Caco-2 (cell line): Measurements from ENCODE around the gene DUSP3. TPM values are rescaled to one million over a fixed set of nuclear protein-coding genes. Genes with fewer than 3 reads are reported as not detected.

Experiments used
- BruUV-seq: library from RNA; stranded (reverse); fragments of 400-500 nt; replicated peaks from 2 replicates; lab custom pipeline; 2021; lab: Mats Ljungman, UMichigan
- CTCF ChIA-PET: fragments of 300-600 bp; sonication (Branson Sonifier 250); formaldehyde crosslinking; loops from one replicate; lab custom pipeline; 2022; ENCODE audit warnings: antibody characterized with exemption; lab: Charles Lee
- POLR2A ChIA-PET: fragments of 300-600 bp; sonication (Branson Sonifier 250); formaldehyde crosslinking; loops from one replicate; lab custom pipeline; 2022; ENCODE audit warnings: antibody characterized with exemption; lab: Charles Lee
- DNase-seq, 2 experiments: peaks; one replicate each; pipeline versions ENCODE4 v3.0.0 to v3.0.0-alpha.2; 2020 to 2022
- H3K27me3 ChIP-seq: replicated peaks from 2 replicates; pipeline ENCODE4 v1.6.0; 2011; ENCODE audit warnings: low read length; ENCODE audit not compliant: control insufficient read depth, insufficient read depth
- H3K36me3 ChIP-seq: 2 replicates; pipeline ENCODE4 v1.5.1; 2011; ENCODE audit warnings: low read length; ENCODE audit not compliant: control insufficient read depth, insufficient read depth
- H3K4me1 ChIP-seq: fragments of 250-450 bp; sonication (Bioruptor Pico); 2 replicates; pipeline ENCODE4 v1.5.1; 2020; ENCODE audit warnings: mild to moderate bottlenecking
- H3K4me3 ChIP-seq: 2 replicates; pipeline ENCODE4 v1.5.1; 2011; ENCODE audit warnings: low read depth, mild to moderate bottlenecking, control low read depth, low read length
- H3K9me3 ChIP-seq: fragments of 250-450 bp; sonication (Bioruptor Pico); 2 replicates; pipeline ENCODE4 v1.5.1; 2020; ENCODE audit warnings: mild to moderate bottlenecking, moderate library complexity
- H3K27ac Mint-ChIP-seq: one replicate; pipeline ENCODE4 v1.8.0; 2022; ENCODE audit warnings: mixed read lengths; ENCODE audit not compliant: unreplicated experiment
- H3K27me3 Mint-ChIP-seq: one replicate; pipeline ENCODE4 v1.8.0; 2022; ENCODE audit warnings: mixed read lengths; ENCODE audit not compliant: insufficient read depth, unreplicated experiment
- H3K36me3 Mint-ChIP-seq: one replicate; pipeline ENCODE4 v1.8.0; 2022; ENCODE audit warnings: mild to moderate bottlenecking, mixed read lengths; ENCODE audit not compliant: insufficient read depth, unreplicated experiment
- H3K4me1 Mint-ChIP-seq: one replicate; pipeline ENCODE4 v1.8.0; 2022; ENCODE audit warnings: low read depth, mixed read lengths; ENCODE audit not compliant: unreplicated experiment
- H3K4me3 Mint-ChIP-seq: one replicate; pipeline ENCODE4 v1.8.0; 2022; ENCODE audit warnings: mild to moderate bottlenecking, moderate library complexity, mixed read lengths; ENCODE audit not compliant: unreplicated experiment
- H3K9me3 Mint-ChIP-seq: one replicate; pipeline ENCODE4 v1.8.0; 2022; ENCODE audit warnings: mixed read lengths; ENCODE audit not compliant: unreplicated experiment
- CTCF ChIP-seq, 2 experiments: fragments of 200-600 bp in 1 of 2; IDR thresholded peaks; 1 replicate in 1 of 2; 2 replicates in 1 of 2; pipeline versions ENCODE4 v1.5.1 to v1.8.0; 2011 to 2022; ENCODE audit warnings: antibody characterized with exemption in 1 of 2, control low read depth in 1 of 2, inconsistent platforms in 1 of 2, low read depth in 1 of 2, low read length in 1 of 2, mild to moderate bottlenecking in 1 of 2, moderate library complexity in 1 of 2; ENCODE audit not compliant: insufficient read depth in 1 of 2, severe bottlenecking in 1 of 2, unreplicated experiment in 1 of 2
- intact Hi-C: fragments of 100-400 bp; cut with micrococcal nuclease; formaldehyde crosslinking; loops from one replicate; pipeline ENCODE4 v1.10.0; 2022; ENCODE audit not compliant: unreplicated experiment
- total RNA-seq: library from RNA; stranded (reverse); gene quantifications from 2 replicates; pipeline ENCODE4 v1.2.3, GENCODE V29; 2022

Gene DUSP3
- total RNA-seq, 1 experiment from 2014 or later: 86.3 TPM

GRCh38 chr17:43810823-43811222 is 32.0 kb upstream of the DUSP3 start:
- Histone ChIP-seq H3K36me3 (no peaks in the 10 kb centered on the region), H3K4me1 (peaks cover 6% of the 10 kb centered on the region; the same call in 1 of the 2 replicates), H3K4me3 (no peak overlapping the region), H3K27me3 (no peaks in the 10 kb centered on the region), H3K9me3 (no peaks in the 10 kb centered on the region)
- POLR2A ChIA-PET: no interaction called here
- no peak for DNase-seq
- Mint-ChIP-seq H3K4me3 (no peak overlapping the region), H3K27ac (no peak overlapping the region), H3K36me3 (no peaks in the 10 kb centered on the region), H3K27me3 (no peaks in the 10 kb centered on the region), H3K4me1 (peaks cover 8% of the 10 kb centered on the region), H3K9me3 (no peaks in the 10 kb centered on the region)
- intact Hi-C loops: no loop called here
- no TSS peak for BruUV-seq
- CTCF ChIA-PET: no interaction called here
- TF ChIP-seq CTCF (IDR thresholded peaks at IDR 0.05; ENCODE audit: insufficient read depth in 1 of 2, low read depth in 1 of 2, low read length in 1 of 2, severe bottlenecking in 1 of 2, unreplicated experiment in 1 of 2): no peak

- Histone ChIP-seq H3K9me3 (no peaks in the 10 kb centered on the region), H3K4me3 (no peak overlapping the region), H3K27me3 (no peaks in the 10 kb centered on the region), H3K4me1 (peaks cover 6% of the 10 kb centered on the region; the same call in 1 of the 2 replicates), H3K36me3 (no peaks in the 10 kb centered on the region)
- Mint-ChIP-seq H3K4me1 (peaks cover 8% of the 10 kb centered on the region), H3K36me3 (no peaks in the 10 kb centered on the region), H3K27me3 (no peaks in the 10 kb centered on the region), H3K27ac (peak overlapping the region; percentile 35), H3K9me3 (no peaks in the 10 kb centered on the region), H3K4me3 (no peak overlapping the region)
- no peak for TF ChIP-seq CTCF (IDR thresholded peaks at IDR 0.05; ENCODE audit: insufficient read depth in 1 of 2, low read depth in 1 of 2, low read length in 1 of 2, severe bottlenecking in 1 of 2, unreplicated experiment in 1 of 2)
- no peak for DNase-seq
- BruUV-seq: no TSS peak
- ChIA-PET POLR2A (no interaction called here), CTCF (no interaction called here)
- intact Hi-C loops: no loop called here
Observed at GRCh38 chr17:43810226-43810715, 31.5 kb upstream of the DUSP3 start.

GRCh38 chr17:43809121-43809520 is 30.3 kb upstream of the DUSP3 start:
- intact Hi-C loops: no loop called here
- no peaks in the 10 kb centered on the region for H3K4me1 ChIP-seq
- no peaks in the 10 kb centered on the region for H3K36me3 ChIP-seq
- no peaks in the 10 kb centered on the region for H3K9me3 ChIP-seq
- CTCF ChIA-PET: no interaction called here
- H3K27me3 ChIP-seq: no peaks in the 10 kb centered on the region
- no peaks in the 10 kb centered on the region for H3K27me3 Mint-ChIP-seq
- H3K36me3 Mint-ChIP-seq: no peaks in the 10 kb centered on the region
- POLR2A ChIA-PET: interaction anchor here (0.7 kb wide), 1 partner anchor 31 kb away, joined by 10 read pairs; no protein-coding TSS in a partner anchor
- BruUV-seq: no TSS peak
- H3K27ac Mint-ChIP-seq: no peak overlapping the region
- no peak for DNase-seq
- no peak for TF ChIP-seq CTCF (IDR thresholded peaks at IDR 0.05; ENCODE audit: insufficient read depth in 1 of 2, low read depth in 1 of 2, low read length in 1 of 2, severe bottlenecking in 1 of 2, unreplicated experiment in 1 of 2)
- H3K9me3 Mint-ChIP-seq: no peaks in the 10 kb centered on the region
- H3K4me1 Mint-ChIP-seq: peaks cover under 1% of the 10 kb centered on the region
- no peak overlapping the region for H3K4me3 Mint-ChIP-seq
- H3K4me3 ChIP-seq: no peak overlapping the region
